Thyroid gland (tissue), 4 donors: Measurements from ENCODE around the gene CHTF18. TPM values are rescaled to one million over a fixed set of nuclear protein-coding genes. Genes with fewer than 3 reads are reported as not detected.

Experiments
- DNase-seq, 2 donors: peaks; one replicate each; pipeline ENCODE4 v3.0.0-alpha.2; 2019
- H3K27ac ChIP-seq, 3 donors: fragments of 200-600 bp; sonication (generic); 1 replicate in 2 of 3; 2 replicates in 1 of 3; pipeline ENCODE4 v1.5.1; 2016 to 2019; ENCODE audit warnings: mild to moderate bottlenecking in 1 of 3, moderate library complexity in 1 of 3
- H3K27me3 ChIP-seq: fragments of 200-600 bp; sonication (generic); one replicate; pipeline ENCODE4 v1.5.1; 2019
- H3K36me3 ChIP-seq, 2 donors: fragments of 200-600 bp; sonication (generic); one replicate each; pipeline ENCODE4 v1.5.1; 2016 to 2019
- H3K4me1 ChIP-seq, 2 donors: fragments of 200-600 bp; sonication (generic); one replicate each; pipeline ENCODE4 v1.5.1; 2017 to 2019
- H3K4me3 ChIP-seq, 3 donors: fragments of 200-600 bp; sonication (generic); replicated peaks in 1 of 3; 1 replicate in 2 of 3; 2 replicates in 1 of 3; pipeline ENCODE4 v1.5.1; 2016; ENCODE audit warnings: mild to moderate bottlenecking in 1 of 3
- H3K9me3 ChIP-seq: fragments of 200-600 bp; sonication (generic); one replicate; pipeline ENCODE4 v1.5.1; 2017
- CTCF ChIP-seq, 6 experiments: fragments of 200-600 bp in 3 of 6; fragments of 450-650 bp in 3 of 6; sonication (generic) in 3 of 6; IDR thresholded peaks; one replicate each; pipeline ENCODE4 v1.5.1; 2016 to 2019; ENCODE audit warnings: antibody characterized with exemption in 6 of 6, mild to moderate bottlenecking in 2 of 6, inconsistent platforms in 1 of 6, moderate library complexity in 1 of 6
- POLR2A ChIP-seq, 2 donors: fragments of 450-650 bp; IDR thresholded peaks; one replicate each; pipeline ENCODE4 v1.6.1; 2017; ENCODE audit warnings: antibody characterized with exemption in 2 of 2, mild to moderate bottlenecking in 2 of 2, moderate library complexity in 1 of 2
- WGBS, 2 donors: methylation state at CpG; one replicate each; pipeline ENCODE4 v1.1.5; 2017; 5-methylcytosine and 5-hydroxymethylcytosine counted together
- intact Hi-C: fragments of 100-400 bp; cut with DNase I; formaldehyde crosslinking; loops from one replicate; pipeline ENCODE4 v1.15.1; 2023
- total RNA-seq, 4 donors: library from RNA; depleted of rRNA; stranded (reverse); fragments of >200 nt; gene quantifications; one replicate each; pipeline ENCODE4 v1.2.3, GENCODE V29; 2016

CHTF18 gene
- total RNA-seq, 4 donors from 2014 or later, result 10.1 to 14.6 (median 11.7) TPM

- H3K4me1 ChIP-seq, result no peaks in the 10 kb centered on the region
- DNase-seq, result no peak
- no peak overlapping the region for H3K4me3 ChIP-seq
- H3K9me3 ChIP-seq, result no peaks in the 10 kb centered on the region
- intact Hi-C loops, result no loop called here
- no peaks in the 10 kb centered on the region for H3K36me3 ChIP-seq
- TF ChIP-seq CTCF (IDR thresholded peaks at IDR 0.05) (no peak), POLR2A (IDR thresholded peaks at IDR 0.05) (no peak)
- no peak overlapping the region for H3K27ac ChIP-seq
- no peaks in the 10 kb centered on the region for H3K27me3 ChIP-seq
- 35% methylated on average over 16 of the region's 16 CpGs for WGBS, 2 donors
Observed at GRCh38 chr16:777826-778225, 10.6 kb upstream of the CHTF18 start.

- TF ChIP-seq POLR2A (IDR thresholded peaks at IDR 0.05) (no peak), CTCF (IDR thresholded peaks at IDR 0.05) (no peak)
- H3K27me3 ChIP-seq, result no peaks in the 10 kb centered on the region
- no peaks in the 10 kb centered on the region for H3K36me3 ChIP-seq
- no peak for DNase-seq
- no peaks in the 10 kb centered on the region for H3K4me1 ChIP-seq
- no peak overlapping the region for H3K27ac ChIP-seq
- no peak overlapping the region for H3K4me3 ChIP-seq
- no peaks in the 10 kb centered on the region for H3K9me3 ChIP-seq
- 82 to 84% methylated on average over 11 of the region's 11 CpGs for WGBS, 2 donors
- intact Hi-C loops, result no loop called here
Observed at GRCh38 chr16:778447-778846, 10.0 kb upstream of the CHTF18 start.

- no peak overlapping the region for H3K4me3 ChIP-seq
- no peaks in the 10 kb centered on the region for H3K36me3 ChIP-seq
- TF ChIP-seq POLR2A (IDR thresholded peaks at IDR 0.05) (no peak), CTCF (IDR thresholded peaks at IDR 0.05) (no peak)
- no peak overlapping the region for H3K27ac ChIP-seq
- H3K27me3 ChIP-seq, result no peaks in the 10 kb centered on the region
- no peaks in the 10 kb centered on the region for H3K9me3 ChIP-seq
- 86 to 90% methylated on average over 6 of the region's 6 CpGs for WGBS, 2 donors
- H3K4me1 ChIP-seq, result peaks cover 0 to 5% of the 10 kb centered on the region in 2 donors
- intact Hi-C loops, result no loop called here
- DNase-seq, result no peak
Observed at GRCh38 chr16:778909-779527, 9.4 kb upstream of the CHTF18 start.

- no peak for DNase-seq
- no peak overlapping the region for H3K4me3 ChIP-seq
- H3K36me3 ChIP-seq, result no peaks in the 10 kb centered on the region
- H3K27ac ChIP-seq, result no peak overlapping the region
- peaks cover 0 to 5% of the 10 kb centered on the region in 2 donors for H3K4me1 ChIP-seq
- no peaks in the 10 kb centered on the region for H3K27me3 ChIP-seq
- H3K9me3 ChIP-seq, result no peaks in the 10 kb centered on the region
- WGBS, 2 donors, result 69 to 83% methylated on average over 3 to 7 of the region's 13 CpGs
- TF ChIP-seq POLR2A (IDR thresholded peaks at IDR 0.05) (no peak), CTCF (IDR thresholded peaks at IDR 0.05) (no peak)
- intact Hi-C loops, result no loop called here
Observed at GRCh38 chr16:779561-779960, 8.9 kb upstream of the CHTF18 start.

DNA sequence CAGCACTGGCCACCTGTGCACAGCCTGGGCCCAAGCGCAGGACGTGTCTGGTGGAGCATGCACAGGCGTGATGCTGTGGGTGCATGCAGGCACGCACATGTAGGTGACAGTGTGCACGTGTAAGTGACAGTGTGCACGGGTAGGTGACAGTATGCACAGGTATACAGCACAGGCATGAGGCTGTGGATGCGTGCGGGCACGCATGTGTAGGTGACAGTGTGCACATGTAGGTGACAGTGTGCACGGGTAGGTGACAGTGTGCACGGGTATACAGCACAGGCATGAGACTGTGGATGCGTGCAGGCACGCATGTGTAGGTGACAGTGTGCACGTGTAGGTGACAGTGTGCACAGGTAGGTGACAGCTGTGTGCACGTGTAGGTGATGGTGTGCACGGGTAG, 8.1 kb upstream of the CHTF18 start:
- 83 to 88% methylated on average over 14 to 16 of the region's 16 CpGs for WGBS, 2 donors
- H3K9me3 ChIP-seq, result no peaks in the 10 kb centered on the region
- H3K36me3 ChIP-seq, result no peaks in the 10 kb centered on the region
- no peak overlapping the region for H3K27ac ChIP-seq
- intact Hi-C loops, result no loop called here
- TF ChIP-seq POLR2A (IDR thresholded peaks at IDR 0.05), result no peak
- no peak for TF ChIP-seq CTCF (IDR thresholded peaks at IDR 0.05)
- DNase-seq, result no peak
- no peak overlapping the region for H3K4me3 ChIP-seq
- H3K27me3 ChIP-seq, result no peaks in the 10 kb centered on the region
- H3K4me1 ChIP-seq, result peaks cover 0 to 5% of the 10 kb centered on the region in 2 donors
